Activated T-cell treated with anti-CD3 and anti-CD28 coated beads, Interleukin-2, amount 50 U/mL, for 48 hours (primary cell): ENCODE data around the gene ROGDI.

Experiments
- DNase-seq, 2 experiments: peaks; one replicate each; pipeline ENCODE4 v3.0.0-alpha.2; 2020

The ROGDI gene

GRCh38 chr16:4765511-4766474 is 36.6 kb downstream of the ROGDI start:
- DNase-seq, result no peak

- no peak for DNase-seq
Measured at GRCh38 chr16:4763791-4764190, 38.6 kb downstream of the ROGDI start.

- DNase-seq, result no peak
Measured at GRCh38 chr16:4762205-4762604, 40.2 kb downstream of the ROGDI start.

GRCh38 chr16:4760221-4760910 is 42.1 kb downstream of the ROGDI start:
- no peak for DNase-seq

GRCh38 chr16:4755687-4756086 is 46.7 kb downstream of the ROGDI start:
- DNase-seq, result no peak

GRCh38 chr16:4754865-4755264 is 47.6 kb downstream of the ROGDI start:
- no peak for DNase-seq

- DNase-seq, result no peak
Measured at GRCh38 chr16:4753227-4753626, 49.2 kb downstream of the ROGDI start.

- DNase-seq, result no peak
Measured at GRCh38 chr16:4752351-4753100, 49.9 kb downstream of the ROGDI start.

GRCh38 chr16:4750896-4751295 is 51.5 kb downstream of the ROGDI start:
- DNase-seq, result no peak

GRCh38 chr16:4749700-4750257 is 52.7 kb downstream of the ROGDI start:
- no peak for DNase-seq

GRCh38 chr16:4748682-4749411 is 53.6 kb downstream of the ROGDI start:
- DNase-seq, result no peak

GRCh38 chr16:4747906-4748681 is 54.3 kb downstream of the ROGDI start:
- no peak for DNase-seq

GRCh38 chr16:4746991-4747574 is 55.4 kb downstream of the ROGDI start:
- no peak for DNase-seq
